Lower leg skin (tissue), 3 donors: ENCODE results near the gene ADGRG7.

Source experiments
- CTCF ChIP-seq, 3 donors: fragments of 450-650 bp; IDR thresholded peaks; one replicate each; pipeline ENCODE4 v1.5.1; 2016; ENCODE audit warnings: antibody characterized with exemption in 3 of 3, mild to moderate bottlenecking in 3 of 3, moderate library complexity in 2 of 3
- POLR2A ChIP-seq, 2 donors: fragments of 450-650 bp; IDR thresholded peaks; one replicate each; pipeline ENCODE4 v1.6.1; 2016 to 2017; ENCODE audit warnings: antibody characterized with exemption in 2 of 2, mild to moderate bottlenecking in 1 of 2, moderate library complexity in 1 of 2

- TF ChIP-seq CTCF (IDR thresholded peaks at IDR 0.05), result no peak
- no peak for TF ChIP-seq POLR2A (IDR thresholded peaks at IDR 0.05)
Measured at GRCh38 chr3:100695696-100696095, 86.3 kb downstream of the ADGRG7 start.
